Astrocyte of the cerebellum (primary cell): Measurements from ENCODE around the gene POLR2A.
"Not testable (repeated sequence)": the region's sequence is repeated elsewhere in the genome, so short reads cannot be mapped to it uniquely, and the experiment has no call there.

Experiments used
- DNase-seq: peaks from one replicate; pipeline ENCODE4 v3.0.0-alpha.2; 2011; ENCODE audit warnings: low read depth
- H3K4me3 ChIP-seq: 2 replicates; pipeline ENCODE4 v1.5.1; 2011; ENCODE audit warnings: mild to moderate bottlenecking, low read depth, low read length, moderate library complexity
- CTCF ChIP-seq: IDR thresholded peaks from 2 replicates; pipeline ENCODE4 v1.5.1; 2012; ENCODE audit warnings: low read length, low read depth, moderate library complexity, mild to moderate bottlenecking; ENCODE audit errors: missing control alignments
- in situ Hi-C: cut with HindIII; loops from 2 replicates; pipeline ENCODE4 v1.10.0; 2017; ENCODE audit warnings: low sequenced_read_pairs

Gene POLR2A

GRCh38 chr17:7467498-7467897 is 16.7 kb upstream of the POLR2A start:
- no peak for DNase-seq
- TF ChIP-seq CTCF: no peak
- H3K4me3 ChIP-seq: no peak overlapping the region
- in situ Hi-C loops: no loop called here

- in situ Hi-C loops: no loop called here
- no peak overlapping the region for H3K4me3 ChIP-seq
- no peak for DNase-seq
- TF ChIP-seq CTCF: no peak
These were observed 15.9 kb upstream of the POLR2A start for GRCh38 chr17:7468290-7468689.

- in situ Hi-C loops: no loop called here
- no peak for TF ChIP-seq CTCF
- DNase-seq: no peak
- no peak overlapping the region for H3K4me3 ChIP-seq
These were observed 15.3 kb upstream of the POLR2A start for GRCh38 chr17:7468804-7469389.

GRCh38 chr17:7469843-7470242 is 14.3 kb upstream of the POLR2A start:
- H3K4me3 ChIP-seq, in situ Hi-C loops, DNase-seq: not testable (repeated sequence)

GRCh38 chr17:7470457-7470973 is 13.7 kb upstream of the POLR2A start:
- DNase-seq, H3K4me3 ChIP-seq, in situ Hi-C loops: not testable (repeated sequence)

- TF ChIP-seq CTCF: no peak
- H3K4me3 ChIP-seq: no peak overlapping the region
- DNase-seq: no peak
- in situ Hi-C loops: no loop called here
These were observed 12.4 kb upstream of the POLR2A start for GRCh38 chr17:7471729-7472128.

- in situ Hi-C loops: loop anchor here (5.0 kb wide), 3 partner anchors 42 to 87 kb away; no protein-coding TSS in a partner anchor
- DNase-seq, H3K4me3 ChIP-seq: not testable (repeated sequence)
These were observed 9.4 kb upstream of the POLR2A start for GRCh38 chr17:7474767-7475166.

- no peak overlapping the region for H3K4me3 ChIP-seq
- no peak for TF ChIP-seq CTCF
- in situ Hi-C loops: loop anchor here (5.0 kb wide), 3 partner anchors 44 to 89 kb away; no protein-coding TSS in a partner anchor
- no peak for DNase-seq
These were observed 8.3 kb upstream of the POLR2A start for GRCh38 chr17:7475764-7476422.
